K562 (cell line): ENCODE data around the gene RFX7.

Experiments
- CHD1 ChIP-seq: fragments of 200-600 bp; sonication (generic); IDR thresholded peaks from one replicate; pipeline ENCODE4 v1.6.1; 2012; ENCODE audit warnings: mild to moderate bottlenecking, moderate library complexity, low read length, inconsistent platforms
- EZH2 ChIP-seq: IDR thresholded peaks from 2 replicates; pipeline ENCODE4 v1.6.1; 2012; ENCODE audit warnings: low read depth, mild to moderate bottlenecking, inconsistent platforms, low read length, borderline replicate concordance
- NBN ChIP-seq: fragments of 450-650 bp; IDR thresholded peaks from 2 replicates; pipeline ENCODE4 v1.6.1; 2016; ENCODE audit warnings: low read depth, mild to moderate bottlenecking
- POU5F1 ChIP-seq: fragments of 150-350 bp; IDR thresholded peaks from 2 replicates; pipeline ENCODE4 v1.6.1; 2014; ENCODE audit warnings: borderline replicate concordance, low read length, low read depth, mild to moderate bottlenecking; ENCODE audit not compliant: partially characterized antibody
- SNIP1 ChIP-seq: fragments of 450-650 bp; IDR thresholded peaks from 2 replicates; pipeline ENCODE4 v1.7.1; 2017; ENCODE audit warnings: low read depth, mild to moderate bottlenecking
- TF ChIP-seq, protein P1 (sequence below), 3 experiments: IDR thresholded peaks in 2 of 3; conservative IDR thresholded peaks in 1 of 3; 2 replicates each; pipeline ENCODE4 v1.5.1; 2011 to 2012; ENCODE audit warnings: low read length in 3 of 3, mild to moderate bottlenecking in 3 of 3, control low read depth in 2 of 3, improper control_type of control experiment in 1 of 3, inconsistent platforms in 1 of 3, low read depth in 1 of 3, mixed read lengths in 1 of 3, moderate library complexity in 1 of 3; ENCODE audit not compliant: insufficient read depth in 2 of 3
- TF ChIP-seq, protein P2 (sequence below): IDR thresholded peaks from 3 replicates; pipeline ENCODE4 v1.6.1; 2011; ENCODE audit warnings: borderline replicate concordance, mild to moderate bottlenecking; ENCODE audit not compliant: insufficient read length, insufficient read depth

DNA sequence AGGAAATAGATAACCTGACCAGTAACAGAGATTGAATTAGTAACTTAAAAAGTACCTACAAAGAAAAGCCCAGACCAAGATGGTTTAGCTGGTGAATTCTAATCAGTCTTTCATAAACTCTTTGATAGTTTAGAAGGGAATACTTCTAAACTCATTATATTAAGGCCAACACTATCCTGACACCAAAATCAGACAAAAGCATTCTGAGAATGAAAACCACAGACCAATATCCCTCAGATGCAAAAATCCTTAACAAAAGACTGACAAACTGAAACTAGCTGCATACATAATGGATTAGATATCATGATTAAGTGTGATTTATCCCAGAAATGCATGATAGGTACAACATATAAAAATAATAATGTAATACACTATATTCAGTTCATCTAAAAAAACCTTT is 115.6 kb downstream of the RFX7 start:
- TF ChIP-seq EZH2 (no peak), NBN (no peak), SNIP1 (no peak), POU5F1 (no peak), CHD1 (no peak)
- TF ChIP-seq, protein P1, sequence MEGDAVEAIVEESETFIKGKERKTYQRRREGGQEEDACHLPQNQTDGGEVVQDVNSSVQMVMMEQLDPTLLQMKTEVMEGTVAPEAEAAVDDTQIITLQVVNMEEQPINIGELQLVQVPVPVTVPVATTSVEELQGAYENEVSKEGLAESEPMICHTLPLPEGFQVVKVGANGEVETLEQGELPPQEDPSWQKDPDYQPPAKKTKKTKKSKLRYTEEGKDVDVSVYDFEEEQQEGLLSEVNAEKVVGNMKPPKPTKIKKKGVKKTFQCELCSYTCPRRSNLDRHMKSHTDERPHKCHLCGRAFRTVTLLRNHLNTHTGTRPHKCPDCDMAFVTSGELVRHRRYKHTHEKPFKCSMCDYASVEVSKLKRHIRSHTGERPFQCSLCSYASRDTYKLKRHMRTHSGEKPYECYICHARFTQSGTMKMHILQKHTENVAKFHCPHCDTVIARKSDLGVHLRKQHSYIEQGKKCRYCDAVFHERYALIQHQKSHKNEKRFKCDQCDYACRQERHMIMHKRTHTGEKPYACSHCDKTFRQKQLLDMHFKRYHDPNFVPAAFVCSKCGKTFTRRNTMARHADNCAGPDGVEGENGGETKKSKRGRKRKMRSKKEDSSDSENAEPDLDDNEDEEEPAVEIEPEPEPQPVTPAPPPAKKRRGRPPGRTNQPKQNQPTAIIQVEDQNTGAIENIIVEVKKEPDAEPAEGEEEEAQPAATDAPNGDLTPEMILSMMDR (IDR thresholded peaks at IDR 0.05 in 2 of 3, conservative IDR thresholded peaks at IDR 0.05 in 1 of 3; ENCODE audit: insufficient read depth in 2 of 3, low read depth in 1 of 3, low read length in 3 of 3): no peak
- TF ChIP-seq, protein P2, sequence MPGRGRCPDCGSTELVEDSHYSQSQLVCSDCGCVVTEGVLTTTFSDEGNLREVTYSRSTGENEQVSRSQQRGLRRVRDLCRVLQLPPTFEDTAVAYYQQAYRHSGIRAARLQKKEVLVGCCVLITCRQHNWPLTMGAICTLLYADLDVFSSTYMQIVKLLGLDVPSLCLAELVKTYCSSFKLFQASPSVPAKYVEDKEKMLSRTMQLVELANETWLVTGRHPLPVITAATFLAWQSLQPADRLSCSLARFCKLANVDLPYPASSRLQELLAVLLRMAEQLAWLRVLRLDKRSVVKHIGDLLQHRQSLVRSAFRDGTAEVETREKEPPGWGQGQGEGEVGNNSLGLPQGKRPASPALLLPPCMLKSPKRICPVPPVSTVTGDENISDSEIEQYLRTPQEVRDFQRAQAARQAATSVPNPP: no peak
